Caco-2 (cell line): ENCODE measurements around the gene LYPD1. TPM values are rescaled to one million over a fixed set of nuclear protein-coding genes. Genes with fewer than 3 reads are reported as not detected.

Experiments
- BruUV-seq: library from RNA; stranded (reverse); fragments of 400-500 nt; replicated peaks from 2 replicates; lab custom pipeline; 2021; lab: Mats Ljungman, UMichigan
- CTCF ChIA-PET: fragments of 300-600 bp; sonication (Branson Sonifier 250); formaldehyde crosslinking; loops from one replicate; lab custom pipeline; 2022; ENCODE audit warnings: antibody characterized with exemption; lab: Charles Lee
- POLR2A ChIA-PET: fragments of 300-600 bp; sonication (Branson Sonifier 250); formaldehyde crosslinking; loops from one replicate; lab custom pipeline; 2022; ENCODE audit warnings: antibody characterized with exemption; lab: Charles Lee
- DNase-seq, 2 experiments: peaks; one replicate each; pipeline versions ENCODE4 v3.0.0 to v3.0.0-alpha.2; 2020 to 2022
- H3K27me3 ChIP-seq: replicated peaks from 2 replicates; pipeline ENCODE4 v1.6.0; 2011; ENCODE audit warnings: low read length; ENCODE audit not compliant: control insufficient read depth, insufficient read depth
- H3K36me3 ChIP-seq: 2 replicates; pipeline ENCODE4 v1.5.1; 2011; ENCODE audit warnings: low read length; ENCODE audit not compliant: control insufficient read depth, insufficient read depth
- H3K4me1 ChIP-seq: fragments of 250-450 bp; sonication (Bioruptor Pico); 2 replicates; pipeline ENCODE4 v1.5.1; 2020; ENCODE audit warnings: mild to moderate bottlenecking
- H3K4me3 ChIP-seq: 2 replicates; pipeline ENCODE4 v1.5.1; 2011; ENCODE audit warnings: low read depth, mild to moderate bottlenecking, control low read depth, low read length
- H3K9me3 ChIP-seq: fragments of 250-450 bp; sonication (Bioruptor Pico); 2 replicates; pipeline ENCODE4 v1.5.1; 2020; ENCODE audit warnings: mild to moderate bottlenecking, moderate library complexity
- H3K27ac Mint-ChIP-seq: one replicate; pipeline ENCODE4 v1.8.0; 2022; ENCODE audit warnings: mixed read lengths; ENCODE audit not compliant: unreplicated experiment
- H3K27me3 Mint-ChIP-seq: one replicate; pipeline ENCODE4 v1.8.0; 2022; ENCODE audit warnings: mixed read lengths; ENCODE audit not compliant: insufficient read depth, unreplicated experiment
- H3K36me3 Mint-ChIP-seq: one replicate; pipeline ENCODE4 v1.8.0; 2022; ENCODE audit warnings: mild to moderate bottlenecking, mixed read lengths; ENCODE audit not compliant: insufficient read depth, unreplicated experiment
- H3K4me1 Mint-ChIP-seq: one replicate; pipeline ENCODE4 v1.8.0; 2022; ENCODE audit warnings: low read depth, mixed read lengths; ENCODE audit not compliant: unreplicated experiment
- H3K4me3 Mint-ChIP-seq: one replicate; pipeline ENCODE4 v1.8.0; 2022; ENCODE audit warnings: mild to moderate bottlenecking, moderate library complexity, mixed read lengths; ENCODE audit not compliant: unreplicated experiment
- H3K9me3 Mint-ChIP-seq: one replicate; pipeline ENCODE4 v1.8.0; 2022; ENCODE audit warnings: mixed read lengths; ENCODE audit not compliant: unreplicated experiment
- CTCF ChIP-seq, 2 experiments: fragments of 200-600 bp in 1 of 2; IDR thresholded peaks; 1 replicate in 1 of 2; 2 replicates in 1 of 2; pipeline versions ENCODE4 v1.5.1 to v1.8.0; 2011 to 2022; ENCODE audit warnings: antibody characterized with exemption in 1 of 2, control low read depth in 1 of 2, inconsistent platforms in 1 of 2, low read depth in 1 of 2, low read length in 1 of 2, mild to moderate bottlenecking in 1 of 2, moderate library complexity in 1 of 2; ENCODE audit not compliant: insufficient read depth in 1 of 2, severe bottlenecking in 1 of 2, unreplicated experiment in 1 of 2
- intact Hi-C: fragments of 100-400 bp; cut with micrococcal nuclease; formaldehyde crosslinking; loops from one replicate; pipeline ENCODE4 v1.10.0; 2022; ENCODE audit not compliant: unreplicated experiment
- total RNA-seq: library from RNA; stranded (reverse); gene quantifications from 2 replicates; pipeline ENCODE4 v1.2.3, GENCODE V29; 2022

LYPD1 gene
- total RNA-seq, 1 experiment from 2014 or later = 15.8 TPM

GRCh38 chr2:132645722-132646539 is 24.1 kb downstream of the LYPD1 start:
- no peak for DNase-seq
- TSS peak; percentile 57 for BruUV-seq
- Histone ChIP-seq H3K9me3 (no peaks in the 10 kb centered on the region), H3K4me3 (no peak overlapping the region), H3K36me3 (no peaks in the 10 kb centered on the region; the same call in 1 of the 2 replicates), H3K27me3 (no peaks in the 10 kb centered on the region), H3K4me1 (peaks cover 14% of the 10 kb centered on the region)
- CTCF ChIA-PET = no interaction called here
- Mint-ChIP-seq H3K9me3 (no peaks in the 10 kb centered on the region), H3K27ac (no peak overlapping the region), H3K4me3 (no peak overlapping the region), H3K4me1 (peaks cover 18% of the 10 kb centered on the region), H3K36me3 (peaks cover 20% of the 10 kb centered on the region), H3K27me3 (no peaks in the 10 kb centered on the region)
- no peak for TF ChIP-seq CTCF (IDR thresholded peaks at IDR 0.05; ENCODE audit: insufficient read depth in 1 of 2, low read depth in 1 of 2, low read length in 1 of 2, severe bottlenecking in 1 of 2, unreplicated experiment in 1 of 2)
- intact Hi-C loops = no loop called here
- POLR2A ChIA-PET = no interaction called here

GRCh38 chr2:132645176-132645575 is 24.8 kb downstream of the LYPD1 start:
- Histone ChIP-seq H3K27me3 (no peaks in the 10 kb centered on the region), H3K9me3 (no peaks in the 10 kb centered on the region), H3K36me3 (no peaks in the 10 kb centered on the region; the same call in 1 of the 2 replicates), H3K4me1 (peaks cover 14% of the 10 kb centered on the region), H3K4me3 (no peak overlapping the region)
- H3K27ac Mint-ChIP-seq = no peak overlapping the region
- DNase-seq = no peak
- no peaks in the 10 kb centered on the region for H3K27me3 Mint-ChIP-seq
- ChIA-PET POLR2A (no interaction called here), CTCF (no interaction called here)
- H3K4me3 Mint-ChIP-seq = no peak overlapping the region
- peaks cover 18% of the 10 kb centered on the region for H3K4me1 Mint-ChIP-seq
- TF ChIP-seq CTCF (IDR thresholded peaks at IDR 0.05; ENCODE audit: insufficient read depth in 1 of 2, low read depth in 1 of 2, low read length in 1 of 2, severe bottlenecking in 1 of 2, unreplicated experiment in 1 of 2) = no peak
- H3K36me3 Mint-ChIP-seq = peaks cover 16% of the 10 kb centered on the region
- intact Hi-C loops = no loop called here
- no peaks in the 10 kb centered on the region for H3K9me3 Mint-ChIP-seq
- TSS peak; percentile 62 for BruUV-seq

GRCh38 chr2:132642415-132642814 is 27.6 kb downstream of the LYPD1 start:
- H3K27me3 Mint-ChIP-seq = no peaks in the 10 kb centered on the region
- Histone ChIP-seq H3K36me3 (no peaks in the 10 kb centered on the region; the same call in 1 of the 2 replicates), H3K27me3 (no peaks in the 10 kb centered on the region), H3K4me1 (peaks cover 14% of the 10 kb centered on the region), H3K9me3 (no peaks in the 10 kb centered on the region), H3K4me3 (no peak overlapping the region)
- intact Hi-C loops = loop anchor here (1.0 to 2.0 kb wide), 2 partner anchors 10 to 54 kb away; no protein-coding TSS in a partner anchor
- peak in 1 of 2 experiments; percentile 41 for DNase-seq
- H3K9me3 Mint-ChIP-seq = no peaks in the 10 kb centered on the region
- ChIA-PET POLR2A (no interaction called here), CTCF (interaction anchor here (0.6 to 1.0 kb wide), 5 partner anchors 27 to 309 kb away, joined by 3 to 5 read pairs (median 4); partner anchors contain the start of gene LYPD1)
- H3K27ac Mint-ChIP-seq = no peak overlapping the region
- BruUV-seq = no TSS peak
- peaks cover 16% of the 10 kb centered on the region for H3K36me3 Mint-ChIP-seq
- peaks cover 25% of the 10 kb centered on the region for H3K4me1 Mint-ChIP-seq
- TF ChIP-seq CTCF (IDR thresholded peaks at IDR 0.05; ENCODE audit: insufficient read depth in 1 of 2, low read depth in 1 of 2, low read length in 1 of 2, severe bottlenecking in 1 of 2, unreplicated experiment in 1 of 2) = no peak
- H3K4me3 Mint-ChIP-seq = no peak overlapping the region
